Activated T-cell treated with anti-CD3 and anti-CD28 coated beads, Interleukin-2, amount 50 U/mL, for 72 hours (primary cell): Measurements from ENCODE around the gene VSIG10L2. TPM values are rescaled to one million over a fixed set of nuclear protein-coding genes. Genes with fewer than 3 reads are reported as not detected.

Experiments used
- ATAC-seq, 2 donors: fragments of 150-1000 bp; cut with Tn5 transposase; replicated peaks in 1 of 2; 2 replicates each; pipeline ENCODE4 v1.10.0; 2021; ENCODE audit warnings: moderate library complexity in 2 of 2, mild to moderate bottlenecking in 1 of 2
- DNase-seq, 2 donors: peaks; one replicate each; pipeline ENCODE4 v3.0.0; 2021 to 2022; ENCODE audit warnings: mixed read lengths in 1 of 2
- H3K27ac Mint-ChIP-seq: one replicate; pipeline ENCODE4 v1.8.0; 2022; ENCODE audit warnings: mild to moderate bottlenecking, moderate library complexity, mixed read lengths
- H3K27me3 Mint-ChIP-seq: one replicate; pipeline ENCODE4 v1.8.0; 2022; ENCODE audit warnings: low read depth, mixed read lengths
- H3K36me3 Mint-ChIP-seq, 2 donors: one replicate each; pipeline ENCODE4 v1.8.0; 2022; ENCODE audit warnings: mixed read lengths in 2 of 2, mild to moderate bottlenecking in 1 of 2; ENCODE audit not compliant: insufficient read depth in 2 of 2
- H3K4me1 Mint-ChIP-seq: one replicate; pipeline ENCODE4 v1.8.0; 2022; ENCODE audit warnings: low read depth, mixed read lengths
- H3K4me3 Mint-ChIP-seq, 2 donors: one replicate each; pipeline ENCODE4 v1.8.0; 2022; ENCODE audit warnings: mild to moderate bottlenecking in 2 of 2, mixed read lengths in 2 of 2, moderate library complexity in 2 of 2
- H3K9me3 Mint-ChIP-seq, 2 donors: one replicate each; pipeline ENCODE4 v1.8.0; 2022; ENCODE audit warnings: mixed read lengths in 2 of 2
- total RNA-seq, 2 donors: library from RNA; stranded (reverse); gene quantifications; one replicate each; pipeline ENCODE4 v1.2.3, GENCODE V29; 2022

VSIG10L2 gene
- total RNA-seq, 2 donors from 2014 or later, result not detected

GRCh38 chr11:125999234-125999880 lies 53.5 kb downstream of the VSIG10L2 start:
- Mint-ChIP-seq H3K36me3 (no peaks in the 10 kb centered on the region), H3K27me3 (no peaks in the 10 kb centered on the region), H3K4me3 (no peak overlapping the region), H3K27ac (no peak overlapping the region), H3K9me3 (no peaks in the 10 kb centered on the region), H3K4me1 (peaks cover 25% of the 10 kb centered on the region)
- DNase-seq (no peak), ATAC-seq (no peak)

GRCh38 chr11:126002181-126002580 lies 56.3 kb downstream of the VSIG10L2 start:
- Mint-ChIP-seq H3K9me3 (no peaks in the 10 kb centered on the region), H3K36me3 (no peaks in the 10 kb centered on the region), H3K4me1 (peaks cover 14% of the 10 kb centered on the region), H3K4me3 (no peak overlapping the region), H3K27me3 (no peaks in the 10 kb centered on the region), H3K27ac (no peak overlapping the region)
- DNase-seq (no peak), ATAC-seq (peak in 1 of 2 donors; percentile 26)

Other genes starting within 250 kb of the VSIG10L2 start
- gene PATE1, start 199.8 kb upstream of the VSIG10L2 start, total RNA-seq, result not detected
- under 1 TPM in 1 of 2 donors, not detected in 1; 0.14 TPM for gene PATE2, start 167.2 kb upstream of the VSIG10L2 start, total RNA-seq
- gene PATE3, start 157.9 kb upstream of the VSIG10L2 start, total RNA-seq, result not detected
- not detected for gene PATE4, start 112.7 kb upstream of the VSIG10L2 start, total RNA-seq
- gene HYLS1, start 58.4 kb upstream of the VSIG10L2 start, total RNA-seq, result 1 to 10 TPM; 8.9 to 9.7 TPM
- 10 to 100 TPM; 14.0 to 17.5 TPM for gene PUS3, start 42.8 kb upstream of the VSIG10L2 start, total RNA-seq
- gene DDX25, start 41.5 kb upstream of the VSIG10L2 start, total RNA-seq, result under 1 TPM; 0.32 to 0.38 TPM
- 1 to 10 TPM; 1.3 to 1.9 TPM for gene CDON, start 116.8 kb downstream of the VSIG10L2 start, total RNA-seq